HepG2 (cell line): Measurements from ENCODE around the gene C2orf80. TPM values are rescaled to one million over a fixed set of nuclear protein-coding genes. Genes with fewer than 3 reads are reported as not detected.
A peak's percentile ranks its signal among the peaks of the same experiment; 100 is the strongest.

ENCODE experiments used
- GATAD1 ChIP-seq: IDR thresholded peaks from 2 replicates; pipeline ENCODE4 v1.6.1; 2016; ENCODE audit warnings: missing genetic modification reagents, missing compliant biosample characterization
- KDM3A ChIP-seq: IDR thresholded peaks from 2 replicates; pipeline ENCODE4 v1.6.1; 2018; ENCODE audit warnings: low read depth, missing compliant biosample characterization
- KMT2A ChIP-seq: sonication (generic); formaldehyde crosslinking; IDR thresholded peaks from 2 replicates; pipeline ENCODE4 v1.4.0; 2020; ENCODE audit warnings: missing genetic modification reagents
- PHF5A ChIP-seq: IDR thresholded peaks from one replicate; pipeline ENCODE4 v1.6.1; 2018; ENCODE audit warnings: low read depth, missing genetic modification reagents; ENCODE audit not compliant: unreplicated experiment
- RAD21 ChIP-seq: fragments of 450-650 bp; formaldehyde crosslinking; IDR thresholded peaks from 2 replicates; pipeline ENCODE4 v1.5.0; 2020; ENCODE audit warnings: mild to moderate bottlenecking
- REL ChIP-seq: sonication (generic); formaldehyde crosslinking; conservative IDR thresholded peaks from 2 replicates; pipeline ENCODE4 v1.8.0; 2022; ENCODE audit warnings: mild to moderate bottlenecking, missing genetic modification reagents, moderate library complexity
- SALL1 ChIP-seq: sonication (generic); formaldehyde crosslinking; IDR thresholded peaks from 2 replicates; pipeline ENCODE4 v1.8.0; 2022; ENCODE audit warnings: mild to moderate bottlenecking, missing genetic modification reagents
- SNAI1 ChIP-seq: sonication (generic); formaldehyde crosslinking; IDR thresholded peaks from 2 replicates; pipeline ENCODE4 v1.5.0; 2020; ENCODE audit warnings: mild to moderate bottlenecking, missing genetic modification reagents, borderline replicate concordance
- SP4 ChIP-seq: sonication (generic); formaldehyde crosslinking; IDR thresholded peaks from 2 replicates; pipeline ENCODE4 v1.8.1; 2023; ENCODE audit warnings: mild to moderate bottlenecking, missing genetic modification reagents
- SRF ChIP-seq: IDR thresholded peaks from 2 replicates; pipeline ENCODE4 v1.6.1; 2011; ENCODE audit warnings: mild to moderate bottlenecking, low read depth, low read length, moderate library complexity
- ZFP90 ChIP-seq: sonication (generic); formaldehyde crosslinking; IDR thresholded peaks from 2 replicates; pipeline ENCODE4 v1.8.0; 2022; ENCODE audit warnings: missing genetic modification reagents, mild to moderate bottlenecking, inconsistent platforms, borderline replicate concordance
- ZNF207 ChIP-seq: fragments of 450-650 bp; IDR thresholded peaks from 2 replicates; pipeline ENCODE4 v1.6.1; 2016; ENCODE audit warnings: antibody characterized with exemption, borderline replicate concordance
- ZNF430 ChIP-seq: sonication (generic); formaldehyde crosslinking; IDR thresholded peaks from 2 replicates; pipeline ENCODE4 v1.9.0; 2021; ENCODE audit warnings: mild to moderate bottlenecking, missing genetic modification reagents
- ZNF816 ChIP-seq: sonication (generic); formaldehyde crosslinking; IDR thresholded peaks from 2 replicates; pipeline ENCODE4 v1.8.0; 2022; ENCODE audit warnings: missing genetic modification reagents, mild to moderate bottlenecking, borderline replicate concordance
- polyA plus RNA-seq, 8 experiments: library from polyadenylated mRNA; depleted of rRNA in 3 of 8; stranded (reverse) in 7 of 8; unstranded in 1 of 8; fragments of >200 nt; fragmentation: Illumina TruSeq in 4 of 8; extraction: Trizol in 4 of 8; gene quantifications; 2 replicates each; pipeline versions ENCODE4 v1.2.1 to v1.2.3, GENCODE V29; 2011 to 2016; ENCODE audit warnings: low read depth in 4 of 8, missing spikeins in 1 of 8, mixed read lengths in 1 of 8; ENCODE audit not compliant: insufficient read depth in 1 of 8
- total RNA-seq, 5 experiments: library from RNA; depleted of rRNA; stranded (reverse); fragments of >200 nt; fragmentation: Illumina TruSeq; extraction: Trizol; gene quantifications; 2 replicates each; pipeline ENCODE4 v1.2.3, GENCODE V29; 2016; ENCODE audit warnings: low read depth in 1 of 5
- TF ChIP-seq, protein P1 (sequence below): sonication (generic); formaldehyde crosslinking; IDR thresholded peaks from 2 replicates; pipeline ENCODE4 v1.5.0; 2020; ENCODE audit warnings: missing genetic modification reagents
- TF ChIP-seq, protein P2 (sequence below): sonication (generic); formaldehyde crosslinking; IDR thresholded peaks from 2 replicates; pipeline ENCODE4 v1.5.0; 2020; ENCODE audit warnings: missing genetic modification reagents
- TF ChIP-seq, protein P3 (sequence below), 2 experiments: fragments of 450-650 bp in 1 of 2; sonication (generic) in 1 of 2; formaldehyde crosslinking; IDR thresholded peaks; 2 replicates each; pipeline versions ENCODE4 v1.5.0 to v1.8.0; 2020 to 2022; ENCODE audit warnings: mild to moderate bottlenecking in 1 of 2, missing genetic modification reagents in 1 of 2
- TF ChIP-seq, protein P4 (sequence below): sonication (generic); formaldehyde crosslinking; IDR thresholded peaks from 2 replicates; pipeline ENCODE4 v1.5.1; 2020; ENCODE audit warnings: missing genetic modification reagents, mild to moderate bottlenecking, borderline replicate concordance
- TF ChIP-seq, protein P5 (sequence below): IDR thresholded peaks from 2 replicates; pipeline ENCODE4 v1.6.1; 2012; ENCODE audit warnings: inconsistent platforms
- TF ChIP-seq, protein P6 (sequence below): sonication (generic); formaldehyde crosslinking; IDR thresholded peaks from 2 replicates; pipeline ENCODE4 v1.5.0; 2020; ENCODE audit warnings: missing genetic modification reagents
- TF ChIP-seq, protein P7 (sequence below): IDR thresholded peaks from 2 replicates; pipeline ENCODE4 v1.6.1; 2016
- TF ChIP-seq, protein P8 (sequence below): sonication (generic); formaldehyde crosslinking; IDR thresholded peaks from 2 replicates; pipeline ENCODE4 v1.5.1; 2020; ENCODE audit warnings: missing genetic modification reagents, mild to moderate bottlenecking, borderline replicate concordance

C2orf80 gene
- total and polyA plus RNA-seq, 2 of the 13 experiments (the other 11 are each of a cell fraction or from before 2014, with no cell fraction given), result not detected

DNA sequence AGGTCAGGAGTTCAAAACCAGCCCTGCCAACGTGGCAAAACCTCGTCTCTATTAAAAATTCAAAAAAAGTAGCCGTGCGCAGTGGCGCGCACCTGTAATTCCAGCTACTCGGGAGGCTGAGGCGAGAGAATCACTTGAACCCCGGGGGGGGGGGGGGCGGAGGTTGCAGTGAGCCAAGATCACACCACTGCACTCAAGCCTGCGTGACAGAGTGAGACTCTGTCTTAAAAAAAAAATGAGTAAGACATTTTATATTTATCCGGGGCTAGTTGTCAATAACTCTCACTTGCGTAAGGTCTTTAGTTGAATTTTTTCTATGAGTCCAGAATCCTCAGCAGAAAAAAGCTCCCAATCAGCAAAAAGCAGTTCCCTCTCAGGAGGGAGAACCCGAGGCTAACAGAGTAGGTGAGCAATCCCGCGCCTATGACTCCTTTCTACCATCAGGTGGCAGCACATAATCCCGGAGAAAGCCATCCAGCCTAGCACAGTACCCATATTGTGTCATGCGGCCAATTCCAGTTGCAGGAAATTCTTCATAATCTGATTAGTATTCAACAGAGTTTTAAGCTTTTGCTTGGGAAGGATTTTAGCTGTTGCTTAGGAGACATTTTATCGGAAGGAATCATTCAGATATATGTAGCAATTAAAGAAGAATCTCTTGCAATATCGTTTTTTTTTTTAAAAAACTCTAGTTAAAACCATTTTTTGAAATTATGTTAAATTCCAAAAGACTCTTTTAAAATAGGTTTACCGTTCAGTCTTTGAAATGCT is 14.6 kb downstream of the C2orf80 start (continued):
- TF ChIP-seq SALL1 (peak; percentile 60), ZFP90 (CRISPR knock-in tag) (no peak; the same call in 1 of the 2 replicates), KMT2A (CRISPR knock-in tag) (no peak), ZNF207 (no peak), ZNF430 (CRISPR knock-in tag) (no peak), SRF (0 out of 2 replicates have a peak, but pooled peaks have one; percentile 17), GATAD1 (no peak), PHF5A (no peak), KDM3A (peak; percentile 70; the same call in 1 of the 2 replicates), REL (CRISPR knock-in tag) (no peak), SNAI1 (CRISPR knock-in tag) (no peak), RAD21 (CRISPR knock-in tag) (peak; percentile 83), SP4 (CRISPR knock-in tag) (peak; percentile 42; the same call in 1 of the 2 replicates), ZNF816 (CRISPR knock-in tag) (peak; percentile 37; the same call in 1 of the 2 replicates)
- TF ChIP-seq, protein P1, sequence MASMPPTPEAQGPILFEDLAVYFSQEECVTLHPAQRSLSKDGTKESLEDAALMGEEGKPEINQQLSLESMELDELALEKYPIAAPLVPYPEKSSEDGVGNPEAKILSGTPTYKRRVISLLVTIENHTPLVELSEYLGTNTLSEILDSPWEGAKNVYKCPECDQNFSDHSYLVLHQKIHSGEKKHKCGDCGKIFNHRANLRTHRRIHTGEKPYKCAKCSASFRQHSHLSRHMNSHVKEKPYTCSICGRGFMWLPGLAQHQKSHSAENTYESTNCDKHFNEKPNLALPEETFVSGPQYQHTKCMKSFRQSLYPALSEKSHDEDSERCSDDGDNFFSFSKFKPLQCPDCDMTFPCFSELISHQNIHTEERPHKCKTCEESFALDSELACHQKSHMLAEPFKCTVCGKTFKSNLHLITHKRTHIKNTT (CRISPR knock-in tag), result no peak
- TF ChIP-seq, protein P2, sequence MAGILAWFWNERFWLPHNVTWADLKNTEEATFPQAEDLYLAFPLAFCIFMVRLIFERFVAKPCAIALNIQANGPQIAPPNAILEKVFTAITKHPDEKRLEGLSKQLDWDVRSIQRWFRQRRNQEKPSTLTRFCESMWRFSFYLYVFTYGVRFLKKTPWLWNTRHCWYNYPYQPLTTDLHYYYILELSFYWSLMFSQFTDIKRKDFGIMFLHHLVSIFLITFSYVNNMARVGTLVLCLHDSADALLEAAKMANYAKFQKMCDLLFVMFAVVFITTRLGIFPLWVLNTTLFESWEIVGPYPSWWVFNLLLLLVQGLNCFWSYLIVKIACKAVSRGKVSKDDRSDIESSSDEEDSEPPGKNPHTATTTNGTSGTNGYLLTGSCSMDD, result no peak
- TF ChIP-seq, protein P3, sequence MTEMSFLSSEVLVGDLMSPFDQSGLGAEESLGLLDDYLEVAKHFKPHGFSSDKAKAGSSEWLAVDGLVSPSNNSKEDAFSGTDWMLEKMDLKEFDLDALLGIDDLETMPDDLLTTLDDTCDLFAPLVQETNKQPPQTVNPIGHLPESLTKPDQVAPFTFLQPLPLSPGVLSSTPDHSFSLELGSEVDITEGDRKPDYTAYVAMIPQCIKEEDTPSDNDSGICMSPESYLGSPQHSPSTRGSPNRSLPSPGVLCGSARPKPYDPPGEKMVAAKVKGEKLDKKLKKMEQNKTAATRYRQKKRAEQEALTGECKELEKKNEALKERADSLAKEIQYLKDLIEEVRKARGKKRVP (CRISPR knock-in tag; IDR thresholded peaks at IDR 0.05), result no peak
- TF ChIP-seq, protein P4, sequence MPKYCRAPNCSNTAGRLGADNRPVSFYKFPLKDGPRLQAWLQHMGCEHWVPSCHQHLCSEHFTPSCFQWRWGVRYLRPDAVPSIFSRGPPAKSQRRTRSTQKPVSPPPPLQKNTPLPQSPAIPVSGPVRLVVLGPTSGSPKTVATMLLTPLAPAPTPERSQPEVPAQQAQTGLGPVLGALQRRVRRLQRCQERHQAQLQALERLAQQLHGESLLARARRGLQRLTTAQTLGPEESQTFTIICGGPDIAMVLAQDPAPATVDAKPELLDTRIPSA (CRISPR knock-in tag), result no peak
- TF ChIP-seq, protein P5, sequence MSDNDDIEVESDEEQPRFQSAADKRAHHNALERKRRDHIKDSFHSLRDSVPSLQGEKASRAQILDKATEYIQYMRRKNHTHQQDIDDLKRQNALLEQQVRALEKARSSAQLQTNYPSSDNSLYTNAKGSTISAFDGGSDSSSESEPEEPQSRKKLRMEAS, result peak; percentile 31; the same call in 1 of the 2 replicates
- TF ChIP-seq, protein P6, sequence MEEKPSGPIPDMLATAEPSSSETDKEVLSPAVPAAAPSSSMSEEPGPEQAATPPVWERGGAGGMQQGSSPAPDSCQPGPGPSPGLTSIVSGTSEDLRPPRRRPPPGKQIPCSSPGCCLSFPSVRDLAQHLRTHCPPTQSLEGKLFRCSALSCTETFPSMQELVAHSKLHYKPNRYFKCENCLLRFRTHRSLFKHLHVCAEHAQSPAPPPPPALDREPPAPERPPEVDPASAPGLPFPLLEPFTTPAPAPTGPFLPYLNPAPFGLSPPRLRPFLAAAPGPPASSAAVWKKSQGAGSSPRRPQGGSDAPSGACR (CRISPR knock-in tag), result no peak
- TF ChIP-seq, protein P7, sequence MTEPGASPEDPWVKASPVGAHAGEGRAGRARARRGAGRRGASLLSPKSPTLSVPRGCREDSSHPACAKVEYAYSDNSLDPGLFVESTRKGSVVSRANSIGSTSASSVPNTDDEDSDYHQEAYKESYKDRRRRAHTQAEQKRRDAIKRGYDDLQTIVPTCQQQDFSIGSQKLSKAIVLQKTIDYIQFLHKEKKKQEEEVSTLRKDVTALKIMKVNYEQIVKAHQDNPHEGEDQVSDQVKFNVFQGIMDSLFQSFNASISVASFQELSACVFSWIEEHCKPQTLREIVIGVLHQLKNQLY (CRISPR knock-in tag), result no peak
- TF ChIP-seq, protein P8, sequence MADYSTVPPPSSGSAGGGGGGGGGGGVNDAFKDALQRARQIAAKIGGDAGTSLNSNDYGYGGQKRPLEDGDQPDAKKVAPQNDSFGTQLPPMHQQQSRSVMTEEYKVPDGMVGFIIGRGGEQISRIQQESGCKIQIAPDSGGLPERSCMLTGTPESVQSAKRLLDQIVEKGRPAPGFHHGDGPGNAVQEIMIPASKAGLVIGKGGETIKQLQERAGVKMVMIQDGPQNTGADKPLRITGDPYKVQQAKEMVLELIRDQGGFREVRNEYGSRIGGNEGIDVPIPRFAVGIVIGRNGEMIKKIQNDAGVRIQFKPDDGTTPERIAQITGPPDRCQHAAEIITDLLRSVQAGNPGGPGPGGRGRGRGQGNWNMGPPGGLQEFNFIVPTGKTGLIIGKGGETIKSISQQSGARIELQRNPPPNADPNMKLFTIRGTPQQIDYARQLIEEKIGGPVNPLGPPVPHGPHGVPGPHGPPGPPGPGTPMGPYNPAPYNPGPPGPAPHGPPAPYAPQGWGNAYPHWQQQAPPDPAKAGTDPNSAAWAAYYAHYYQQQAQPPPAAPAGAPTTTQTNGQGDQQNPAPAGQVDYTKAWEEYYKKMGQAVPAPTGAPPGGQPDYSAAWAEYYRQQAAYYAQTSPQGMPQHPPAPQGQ, result no peak
